Fibroblast of lung (primary cell): ENCODE data around the gene FARP1.

ENCODE experiments used
- EZH2 ChIP-seq: IDR thresholded peaks from 2 replicates; pipeline ENCODE4 v1.5.1; 2012; ENCODE audit warnings: low read length, control low read depth, mild to moderate bottlenecking; ENCODE audit errors: missing control alignments
- TF ChIP-seq, protein P1 (sequence below), 2 donors: IDR thresholded peaks in 1 of 2; conservative IDR thresholded peaks in 1 of 2; 1 replicate in 1 of 2; 2 replicates in 1 of 2; pipeline ENCODE4 v1.5.1; 2011 to 2012; ENCODE audit warnings: low read length in 2 of 2, control low read depth in 1 of 2, inconsistent platforms in 1 of 2, low read depth in 1 of 2, mild to moderate bottlenecking in 1 of 2

DNA sequence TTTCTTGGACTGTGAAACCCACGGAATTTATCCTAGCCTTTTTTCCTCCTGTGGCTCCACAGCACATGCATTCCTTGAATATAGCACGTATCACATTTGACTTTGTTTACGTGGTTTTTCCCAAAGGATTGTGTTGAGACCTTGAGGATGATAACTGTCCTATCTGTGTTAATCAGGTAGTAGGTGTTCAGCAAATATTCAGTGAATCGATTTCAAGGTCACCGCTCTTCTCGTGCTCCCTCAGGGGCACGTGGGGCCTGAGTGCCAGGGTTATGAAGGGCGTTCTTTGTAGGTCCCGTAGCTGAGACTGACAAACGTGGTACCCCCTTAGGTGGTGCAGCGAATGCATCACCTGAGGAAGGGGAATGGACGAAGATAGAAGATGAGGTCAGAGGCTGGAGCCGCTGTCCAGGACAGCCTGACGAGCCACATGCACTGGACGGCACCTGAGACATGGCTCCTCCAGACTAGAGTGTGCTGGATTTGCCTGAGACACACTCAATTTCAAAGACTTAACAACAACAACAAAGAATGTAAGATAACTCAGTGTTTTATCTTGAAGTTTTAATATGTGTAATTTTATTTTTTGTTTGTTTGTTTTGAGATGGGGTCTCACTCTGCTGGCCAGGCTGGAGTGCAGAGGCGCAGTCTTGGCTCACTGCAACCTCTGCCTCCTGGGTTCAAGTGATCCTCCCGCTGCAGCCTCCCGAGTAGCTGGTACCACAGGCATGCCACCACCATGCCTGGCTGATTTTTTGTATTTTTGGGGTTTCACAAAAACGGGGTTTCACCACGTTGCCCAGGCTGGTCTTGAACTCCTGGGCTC, 165.4 kb downstream of the FARP1 start:
- TF ChIP-seq, protein P1, sequence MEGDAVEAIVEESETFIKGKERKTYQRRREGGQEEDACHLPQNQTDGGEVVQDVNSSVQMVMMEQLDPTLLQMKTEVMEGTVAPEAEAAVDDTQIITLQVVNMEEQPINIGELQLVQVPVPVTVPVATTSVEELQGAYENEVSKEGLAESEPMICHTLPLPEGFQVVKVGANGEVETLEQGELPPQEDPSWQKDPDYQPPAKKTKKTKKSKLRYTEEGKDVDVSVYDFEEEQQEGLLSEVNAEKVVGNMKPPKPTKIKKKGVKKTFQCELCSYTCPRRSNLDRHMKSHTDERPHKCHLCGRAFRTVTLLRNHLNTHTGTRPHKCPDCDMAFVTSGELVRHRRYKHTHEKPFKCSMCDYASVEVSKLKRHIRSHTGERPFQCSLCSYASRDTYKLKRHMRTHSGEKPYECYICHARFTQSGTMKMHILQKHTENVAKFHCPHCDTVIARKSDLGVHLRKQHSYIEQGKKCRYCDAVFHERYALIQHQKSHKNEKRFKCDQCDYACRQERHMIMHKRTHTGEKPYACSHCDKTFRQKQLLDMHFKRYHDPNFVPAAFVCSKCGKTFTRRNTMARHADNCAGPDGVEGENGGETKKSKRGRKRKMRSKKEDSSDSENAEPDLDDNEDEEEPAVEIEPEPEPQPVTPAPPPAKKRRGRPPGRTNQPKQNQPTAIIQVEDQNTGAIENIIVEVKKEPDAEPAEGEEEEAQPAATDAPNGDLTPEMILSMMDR (conservative IDR thresholded peaks at IDR 0.05 in 1 of 2, IDR thresholded peaks at IDR 0.05 in 1 of 2; ENCODE audit: low read depth in 1 of 2, low read length in 2 of 2) = no peak
- no peak for TF ChIP-seq EZH2
